Prostate gland (tissue), 2 donors: ENCODE measurements around the gene RASSF5.

Experiments
- CTCF ChIP-seq, 4 experiments: fragments of 200-600 bp in 2 of 4; fragments of 450-650 bp in 2 of 4; sonication (generic) in 2 of 4; IDR thresholded peaks; 1 replicate in 3 of 4; 2 replicates in 1 of 4; pipeline ENCODE4 v1.5.1; 2016 to 2019; ENCODE audit warnings: antibody characterized with exemption in 4 of 4, mild to moderate bottlenecking in 2 of 4, moderate library complexity in 2 of 4
- POLR2A ChIP-seq: fragments of 450-650 bp; IDR thresholded peaks from one replicate; pipeline ENCODE4 v1.6.1; 2016; ENCODE audit warnings: antibody characterized with exemption, mild to moderate bottlenecking
- POLR2AphosphoS5 ChIP-seq: sonication (generic); formaldehyde crosslinking; IDR thresholded peaks from one replicate; pipeline ENCODE4 v1.6.1; 2017; ENCODE audit warnings: antibody characterized with exemption

- peak in 3 of 4 experiments; percentile 14 to 54 (median 43) for TF ChIP-seq CTCF (IDR thresholded peaks at IDR 0.05)
- peak; percentile 98 for TF ChIP-seq POLR2A
- TF ChIP-seq POLR2AphosphoS5 = peak; percentile 96
Observed at GRCh38 chr1:206635080-206635977, 128.0 kb downstream of the RASSF5 start, which contains the start of gene DYRK3.
